HG02885 (cell line): ENCODE data around the gene TMEM174.
"Not testable (repeated sequence)": the region's sequence is repeated elsewhere in the genome, so short reads cannot be mapped to it uniquely, and the experiment has no call there.

Source experiments
- ATAC-seq: cut with Tn5 transposase; IDR thresholded peaks from one replicate; pipeline ENCODE4 v1.9.1; 2021; ENCODE audit warnings: mild to moderate bottlenecking; ENCODE audit not compliant: unreplicated experiment, poor library complexity

Gene TMEM174

DNA sequence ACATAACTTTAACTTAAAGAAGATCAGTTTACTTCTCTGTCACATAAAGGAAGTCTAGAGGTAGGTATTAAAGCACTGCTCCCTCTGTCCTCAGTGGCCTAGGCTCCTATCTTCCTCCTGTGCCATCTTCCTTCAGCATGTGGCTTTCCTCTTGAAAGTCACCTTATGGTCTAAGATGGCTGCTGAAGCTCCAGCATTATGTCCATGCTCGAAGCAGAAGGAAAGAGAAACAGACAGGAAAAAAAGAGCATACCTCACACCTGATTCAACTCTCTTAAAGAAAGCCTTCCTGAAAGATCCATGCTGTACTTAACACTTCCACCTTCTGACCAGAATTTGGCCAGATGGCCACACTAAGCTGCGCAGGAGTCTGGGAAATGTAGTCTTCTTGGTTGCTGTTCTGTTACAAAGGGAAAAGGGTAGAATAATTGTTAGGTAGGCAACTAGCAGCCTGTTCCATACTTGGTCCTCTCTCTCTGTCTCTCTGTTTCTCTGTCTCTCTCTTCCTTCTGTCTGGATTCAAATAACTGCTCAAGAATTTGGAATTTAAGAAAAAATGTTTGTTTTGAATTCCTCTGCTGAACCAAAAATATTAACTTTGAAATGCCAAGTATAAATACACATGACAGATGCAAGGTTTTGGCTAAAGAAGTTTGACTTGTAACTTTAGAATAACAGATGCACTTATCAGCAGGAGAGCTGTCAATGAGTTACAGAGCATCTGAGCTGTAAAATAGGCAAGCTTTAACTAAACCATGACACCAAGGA, 16.0 kb downstream of the TMEM174 start:
- no peak for ATAC-seq

GRCh38 chr5:73189871-73190376, 16.9 kb downstream of the TMEM174 start:
- no peak for ATAC-seq

DNA sequence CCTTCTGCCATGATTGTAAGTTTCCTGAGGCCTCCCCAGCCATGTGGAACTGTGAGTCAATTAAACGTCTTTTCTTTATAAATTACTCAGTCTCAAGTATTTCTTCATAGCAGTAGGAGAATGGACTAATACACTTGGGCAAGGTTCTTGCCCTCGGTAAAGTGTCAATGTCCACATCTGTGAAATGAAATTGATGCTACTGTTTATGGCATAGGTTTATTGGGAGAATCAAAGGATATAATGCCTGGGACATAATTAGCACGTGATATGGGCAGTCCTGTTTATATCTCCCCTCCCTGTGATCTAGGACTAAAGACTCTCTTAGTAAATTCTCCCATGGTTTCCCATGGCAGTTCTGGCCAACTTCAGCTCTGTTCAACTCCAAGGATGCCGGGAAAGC, 19.4 kb downstream of the TMEM174 start:
- no peak for ATAC-seq

- no peak for ATAC-seq
These were observed 20.6 kb downstream of the TMEM174 start for GRCh38 chr5:73193592-73193991.

- no peak for ATAC-seq
These were observed 23.2 kb downstream of the TMEM174 start for GRCh38 chr5:73196201-73196600.

DNA sequence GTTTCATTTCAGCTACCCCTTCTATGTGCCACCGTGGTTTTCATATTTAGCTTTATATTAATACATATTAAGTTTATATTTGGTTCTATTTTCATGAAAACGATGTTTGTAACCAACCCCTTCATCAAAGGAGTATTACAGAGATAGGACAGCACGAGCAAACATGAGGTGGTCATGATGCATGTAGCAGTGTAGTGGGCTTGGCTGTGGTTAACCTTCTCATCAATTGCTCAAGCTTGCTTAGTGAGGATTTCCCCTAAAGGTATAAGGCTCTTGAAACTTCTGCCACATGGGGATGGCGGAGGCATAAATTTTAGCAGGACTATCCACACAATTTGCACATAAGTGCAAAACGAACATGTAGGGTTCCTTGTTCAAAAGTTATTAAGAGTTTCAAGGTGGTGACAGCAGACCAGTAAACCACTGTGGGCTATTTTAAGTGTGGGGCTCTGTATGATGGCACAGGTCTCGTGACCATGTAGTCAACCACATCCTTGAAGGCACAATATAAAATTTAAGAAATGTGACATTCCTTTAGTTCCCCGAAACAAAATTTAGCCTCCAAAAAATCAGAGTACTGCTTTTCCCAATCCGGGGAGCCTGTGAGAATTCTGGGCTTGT, 24.8 kb downstream of the TMEM174 start:
- no peak for ATAC-seq

GRCh38 chr5:73198833-73199592, 26.0 kb downstream of the TMEM174 start:
- no peak for ATAC-seq

DNA sequence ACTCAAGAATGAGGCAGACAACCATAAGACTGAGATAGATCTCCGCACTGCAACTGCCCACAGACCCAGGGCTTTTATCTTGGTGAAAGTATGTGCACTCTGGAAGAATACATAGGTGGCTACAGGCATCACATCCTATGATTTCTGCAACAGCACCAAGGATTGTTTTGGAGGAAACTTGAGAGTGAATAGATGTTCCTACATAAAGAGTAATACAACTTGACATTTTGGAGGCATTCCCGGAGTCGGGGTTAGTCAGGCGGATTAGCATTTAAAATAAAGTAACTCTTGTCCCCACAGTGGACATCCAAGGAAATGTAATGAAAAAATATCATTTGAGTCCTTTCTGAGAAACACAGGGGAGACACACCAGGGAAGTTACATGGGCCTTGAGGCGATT, 26.7 kb downstream of the TMEM174 start:
- no peak for ATAC-seq

- ATAC-seq: peak; percentile 82
These were observed 28.8 kb downstream of the TMEM174 start for GRCh38 chr5:73201547-73202513.

GRCh38 chr5:73204332-73204731, 31.3 kb downstream of the TMEM174 start:
- ATAC-seq: no peak

- ATAC-seq: no peak
These were observed 31.7 kb downstream of the TMEM174 start for GRCh38 chr5:73204733-73205132.

GRCh38 chr5:73205305-73205704, 32.3 kb downstream of the TMEM174 start:
- ATAC-seq: no peak

- not testable (repeated sequence) for ATAC-seq
These were observed 34.2 kb downstream of the TMEM174 start for GRCh38 chr5:73207239-73207638.

DNA sequence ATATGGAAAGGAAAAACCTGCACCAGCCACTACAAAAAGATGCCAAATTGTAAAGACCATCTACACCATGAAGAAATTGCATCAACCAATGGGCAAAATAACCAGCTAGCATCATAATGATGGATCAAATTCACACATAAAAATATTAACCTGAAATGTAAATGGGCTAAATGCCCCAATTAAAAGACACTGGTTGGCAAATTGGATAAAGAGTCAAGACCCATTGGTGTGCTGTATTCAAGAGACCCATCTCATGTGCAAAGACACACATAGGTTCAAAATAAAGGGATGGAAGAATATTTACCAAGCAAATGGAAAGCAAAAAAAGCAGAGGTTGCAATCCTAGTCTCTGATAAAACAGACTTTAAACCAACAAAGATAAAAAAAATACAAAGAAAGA, 36.1 kb downstream of the TMEM174 start:
- ATAC-seq: not testable (repeated sequence)

GRCh38 chr5:73212693-73213092, 39.7 kb downstream of the TMEM174 start:
- ATAC-seq: not testable (repeated sequence)

DNA sequence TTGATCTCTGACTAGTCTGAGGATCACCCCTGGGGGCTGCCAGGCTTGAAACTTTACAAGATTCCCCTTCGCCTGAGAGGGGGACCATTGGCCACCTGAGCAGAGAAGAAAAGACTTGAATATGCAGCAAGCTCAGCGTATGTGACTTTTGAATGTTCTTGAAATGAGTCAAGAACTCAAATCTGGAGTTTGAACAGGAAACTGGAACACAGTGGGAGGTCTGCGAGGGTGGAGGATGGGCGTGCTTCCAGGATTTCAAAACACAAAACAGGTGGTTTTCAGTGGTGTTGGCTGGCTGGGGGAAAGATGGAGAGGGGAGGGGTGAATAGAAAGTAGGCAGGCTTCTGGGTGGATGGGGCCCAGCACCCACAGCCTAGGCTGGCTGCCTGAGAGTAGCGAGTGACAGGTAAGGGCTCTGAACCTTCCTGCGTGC, 40.6 kb downstream of the TMEM174 start:
- peak; percentile 45 for ATAC-seq

GRCh38 chr5:73214306-73214705, 41.3 kb downstream of the TMEM174 start:
- ATAC-seq: no peak

DNA sequence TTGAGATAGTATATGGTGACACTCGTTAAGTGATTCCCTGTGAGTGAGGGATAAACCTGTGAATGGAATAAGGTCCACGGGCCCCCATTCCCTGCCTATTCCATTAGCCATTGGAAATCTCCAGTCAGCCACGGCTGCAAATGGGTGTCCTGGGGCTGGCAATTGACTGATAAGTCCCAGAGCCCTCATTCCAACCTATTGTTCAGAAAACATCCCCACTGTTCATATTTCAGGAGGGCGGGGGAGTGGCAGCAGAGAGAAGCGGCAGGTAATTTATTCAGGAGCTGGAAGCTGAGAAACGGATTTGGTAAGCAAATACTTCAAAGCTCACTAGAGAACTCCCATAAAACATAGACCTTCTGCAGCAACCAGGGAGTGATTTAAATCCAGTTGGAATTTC, 42.0 kb downstream of the TMEM174 start:
- no peak for ATAC-seq

DNA sequence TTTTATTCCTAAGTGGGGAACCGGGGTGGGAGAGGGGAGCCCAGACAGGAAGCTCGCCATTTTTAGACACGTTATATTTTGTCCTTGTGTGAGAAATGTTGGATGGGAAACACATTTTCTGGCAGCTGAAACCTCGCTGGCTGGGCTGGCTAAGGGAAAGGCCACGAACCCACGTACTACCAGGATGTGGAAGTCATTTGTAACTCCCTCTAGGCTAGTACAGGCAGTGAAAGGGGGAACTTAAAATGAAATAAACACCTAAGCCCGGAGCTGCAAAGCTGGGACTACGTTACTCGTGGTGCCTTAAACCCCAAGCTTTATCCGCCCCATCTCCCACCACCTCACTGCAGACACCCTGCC, 42.5 kb downstream of the TMEM174 start:
- no peak for ATAC-seq
